Glomerular endothelial cell (primary cell): ENCODE data around the gene PLXNB2. TPM values are rescaled to one million over a fixed set of nuclear protein-coding genes. Genes with fewer than 3 reads are reported as not detected.

Experiments used
- DNase-seq: peaks from one replicate; pipeline ENCODE4 v3.0.0-alpha.2; 2011; ENCODE audit warnings: low read depth, low spot score; ENCODE audit errors: extremely low read depth
- total RNA-seq: library from RNA; depleted of rRNA; stranded (reverse); fragments of >200 nt; gene quantifications from 2 replicates; pipeline ENCODE4 v1.2.3, GENCODE V29; 2015

PLXNB2 gene
- total RNA-seq, 1 donor from 2014 or later: 233 TPM

DNA sequence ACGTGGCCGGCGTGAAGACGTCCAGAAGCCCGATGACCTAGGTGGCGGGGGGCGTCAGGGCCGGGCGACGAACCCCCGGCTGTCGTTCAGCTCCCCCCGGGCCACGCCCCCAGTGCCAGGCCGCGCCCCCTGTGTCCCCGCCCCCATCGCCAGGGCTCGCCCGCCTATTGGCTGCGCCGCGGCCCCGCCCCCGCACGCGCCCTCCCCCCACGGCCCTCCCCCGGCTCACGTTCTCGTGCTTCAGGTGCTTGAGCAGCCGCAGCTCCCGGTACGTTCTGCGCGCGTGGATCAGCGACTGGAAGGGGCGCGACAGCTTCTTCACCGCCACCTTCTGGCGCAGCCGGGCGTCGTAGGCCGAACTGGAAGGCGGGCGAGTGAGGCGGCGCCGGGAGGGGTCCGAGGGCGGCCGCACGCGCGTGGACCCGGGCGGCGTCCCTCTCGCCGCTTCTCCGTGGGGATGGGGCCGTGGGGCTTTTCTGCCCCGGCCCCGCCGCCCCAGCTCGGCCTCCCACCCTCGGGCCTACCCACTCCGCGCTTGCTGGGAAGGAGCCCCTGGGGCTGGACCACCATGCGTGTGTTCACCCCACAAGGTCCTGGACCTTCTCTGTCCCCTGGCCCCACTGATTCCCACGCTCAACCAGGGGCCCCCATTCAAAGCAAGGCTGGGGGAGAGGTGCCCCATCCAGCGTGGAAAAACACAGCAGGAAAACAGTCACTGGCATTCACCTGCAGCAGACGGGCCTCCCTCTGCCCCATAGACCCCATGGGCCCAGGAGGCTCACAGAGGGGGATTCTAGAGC lies 39.7 kb downstream of the PLXNB2 start:
- DNase-seq: no peak

GRCh38 chr22:50266994-50267393 lies 40.5 kb downstream of the PLXNB2 start:
- DNase-seq: no peak

GRCh38 chr22:50264946-50265669 lies 42.3 kb downstream of the PLXNB2 start:
- DNase-seq: no peak

DNA sequence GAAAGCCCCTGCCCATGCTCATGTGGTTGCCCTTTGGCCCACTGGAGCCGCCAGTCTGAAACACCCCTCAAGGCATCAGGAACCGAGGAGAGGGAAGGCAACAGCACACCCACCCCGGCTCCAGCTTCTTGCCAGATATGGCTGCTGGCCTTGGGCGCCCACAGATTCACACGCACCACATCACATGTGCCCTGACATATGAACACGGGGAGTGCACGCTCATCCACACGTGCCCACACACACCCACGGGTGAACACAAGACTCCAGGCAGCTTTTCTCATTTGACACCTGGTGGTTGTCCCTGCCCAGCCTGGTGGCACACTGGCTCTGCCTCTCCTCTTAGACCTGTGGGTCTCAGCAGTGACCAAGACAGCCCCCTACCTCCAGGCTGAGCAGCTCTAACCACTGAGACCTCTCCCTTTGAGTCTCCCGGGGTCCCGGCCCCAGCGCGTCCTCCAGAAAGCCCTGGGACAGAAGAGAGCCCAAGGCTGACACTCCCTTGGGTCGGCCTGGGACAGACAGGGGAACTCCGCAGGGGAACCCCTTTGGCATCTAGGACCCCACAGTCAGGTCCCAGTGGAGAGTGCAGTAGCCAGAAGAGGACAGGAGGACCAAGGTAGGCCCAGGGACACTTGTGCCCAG lies 43.2 kb downstream of the PLXNB2 start:
- no peak for DNase-seq

GRCh38 chr22:50262973-50263617 lies 44.4 kb downstream of the PLXNB2 start:
- DNase-seq: no peak

- no peak for DNase-seq
Observed at GRCh38 chr22:50262460-50262911, 45.0 kb downstream of the PLXNB2 start.

- no peak for DNase-seq
Observed at GRCh38 chr22:50261615-50262459, 45.6 kb downstream of the PLXNB2 start, which contains the start of gene MAPK12. Gene MAPK12, minus strand, starts transcription at chr22:50261683. Its CDS starts 174 bp downstream, at chr22:50261509.

DNA sequence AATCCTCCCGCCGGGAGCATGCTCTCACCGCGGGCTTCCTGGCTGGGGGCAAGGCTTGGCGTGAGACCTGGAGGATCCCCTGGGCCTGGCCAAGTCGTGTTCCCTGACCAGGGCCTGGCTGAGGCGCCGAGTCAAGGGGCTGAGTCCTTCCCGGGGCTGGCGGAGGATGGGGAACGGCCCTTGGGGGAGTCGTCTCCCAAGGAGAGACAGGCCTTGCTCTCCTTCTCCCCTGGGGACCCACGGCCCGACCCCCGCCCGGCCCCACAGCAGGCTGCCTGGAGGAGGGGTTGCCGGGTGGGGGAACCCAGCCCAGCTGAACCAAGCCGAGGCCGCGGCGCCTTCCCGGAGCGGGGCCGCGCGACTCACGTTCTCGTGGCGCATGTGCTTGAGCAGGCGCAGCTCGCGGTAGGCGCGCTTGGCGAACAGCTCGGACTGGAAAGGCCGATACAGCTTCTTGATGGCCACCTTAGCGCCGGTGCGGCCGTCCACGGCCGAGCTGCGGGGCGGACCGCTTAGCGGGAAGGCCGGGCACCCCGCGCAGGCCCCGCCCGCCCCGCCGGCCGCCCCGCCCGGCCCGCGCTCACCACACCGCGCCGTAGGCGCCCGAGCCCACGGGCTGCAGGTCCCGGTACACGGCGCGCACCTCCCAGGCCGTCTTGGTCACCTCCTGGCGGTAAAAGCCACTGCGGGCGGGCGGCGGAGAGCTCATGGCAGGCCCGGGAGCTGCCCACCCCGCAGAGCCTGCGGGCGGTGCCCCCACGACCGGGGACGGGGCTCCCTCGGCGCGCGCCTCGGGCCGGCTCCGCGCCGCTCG lies 46.4 kb downstream of the PLXNB2 start:
- DNase-seq: no peak

GRCh38 chr22:50260434-50260800 lies 47.0 kb downstream of the PLXNB2 start:
- DNase-seq: no peak

- DNase-seq: no peak
Observed at GRCh38 chr22:50259302-50259701, 48.1 kb downstream of the PLXNB2 start.

- DNase-seq: no peak
Observed at GRCh38 chr22:50258361-50259292, 48.8 kb downstream of the PLXNB2 start.

GRCh38 chr22:50257451-50258360 lies 49.7 kb downstream of the PLXNB2 start:
- DNase-seq: no peak

DNA sequence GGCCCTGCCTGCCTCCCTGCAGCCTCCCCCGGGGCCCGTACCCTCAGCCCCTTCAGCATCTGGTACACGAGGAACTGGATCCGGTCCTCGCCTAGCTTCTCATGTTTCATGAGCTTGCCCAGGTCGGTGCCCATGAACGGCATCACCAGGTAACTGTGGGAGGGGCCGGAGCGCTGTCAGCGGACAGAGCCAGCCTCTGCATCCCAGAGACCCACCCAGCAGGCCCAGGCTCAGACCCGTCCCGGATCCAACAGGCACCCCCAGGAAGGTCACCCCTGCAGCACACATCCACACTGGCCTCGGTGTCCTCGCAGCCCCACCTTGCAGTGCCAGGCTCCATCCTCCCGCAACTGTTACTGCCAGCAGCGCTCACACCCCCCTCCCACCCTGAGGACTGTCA lies 50.4 kb downstream of the PLXNB2 start:
- no peak for DNase-seq

DNA sequence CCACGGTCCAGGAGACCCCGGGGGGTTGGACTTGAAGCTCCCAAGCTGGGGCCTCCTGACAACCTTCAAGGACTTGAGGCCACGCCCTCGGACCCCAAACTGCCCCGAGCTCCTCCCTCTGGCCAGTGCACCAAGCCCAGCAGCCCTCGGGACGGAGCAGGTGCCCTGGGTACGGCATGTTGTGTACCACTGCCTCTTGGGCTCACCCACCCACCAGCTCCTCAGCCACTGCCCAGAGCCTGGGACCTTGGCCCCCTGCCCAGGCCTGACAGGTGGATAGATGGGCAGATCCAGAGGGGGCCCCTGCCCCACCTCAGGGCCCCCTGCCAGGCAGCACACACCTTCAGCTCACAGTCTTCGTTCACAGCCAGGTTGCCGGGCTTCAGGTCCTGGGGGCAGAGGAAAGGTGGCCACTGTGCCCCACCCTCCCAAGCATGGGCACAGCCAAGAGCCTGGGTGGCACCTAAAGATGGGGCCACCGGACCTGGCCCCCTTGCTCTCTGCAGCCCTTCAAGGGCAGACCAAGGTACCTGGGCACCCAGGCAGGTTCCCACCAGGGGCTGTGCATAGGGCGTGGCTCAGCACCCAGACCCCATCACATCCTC lies 51.1 kb downstream of the PLXNB2 start:
- DNase-seq: no peak

DNA sequence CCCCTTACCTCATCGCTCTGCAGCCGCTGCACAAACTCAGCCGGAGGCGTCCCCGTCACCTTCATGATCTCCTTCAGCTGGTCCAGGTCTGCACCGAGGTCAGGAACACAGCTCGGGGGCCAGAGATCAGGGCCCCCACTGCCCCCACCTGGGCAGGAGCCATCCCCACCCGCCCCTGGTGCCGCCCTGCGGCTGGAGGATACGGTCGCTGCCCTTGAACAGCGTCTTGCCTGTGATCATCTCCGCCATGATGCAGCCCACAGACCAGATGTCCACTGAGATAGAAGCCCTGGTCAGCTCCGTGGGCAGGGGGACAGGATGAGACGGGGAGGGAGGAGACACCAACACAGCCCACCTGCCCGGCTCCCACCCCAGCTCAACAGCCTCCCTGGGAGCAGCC lies 51.8 kb downstream of the PLXNB2 start:
- DNase-seq: no peak

- DNase-seq: no peak
Observed at GRCh38 chr22:50255099-50255498, 52.3 kb downstream of the PLXNB2 start.

- no peak for DNase-seq
Observed at GRCh38 chr22:50253941-50254340, 53.5 kb downstream of the PLXNB2 start.
